T-helper 1 cell (primary cell): Measurements from ENCODE around the gene DIRAS1.
"Not testable (repeated sequence)": the region's sequence is repeated elsewhere in the genome, so short reads cannot be mapped to it uniquely, and the experiment has no call there.

Experiments
- DNase-seq, 5 donors: peaks; one replicate each; pipeline ENCODE4 v3.0.0-alpha.2; 2012 to 2020

Gene DIRAS1

DNA sequence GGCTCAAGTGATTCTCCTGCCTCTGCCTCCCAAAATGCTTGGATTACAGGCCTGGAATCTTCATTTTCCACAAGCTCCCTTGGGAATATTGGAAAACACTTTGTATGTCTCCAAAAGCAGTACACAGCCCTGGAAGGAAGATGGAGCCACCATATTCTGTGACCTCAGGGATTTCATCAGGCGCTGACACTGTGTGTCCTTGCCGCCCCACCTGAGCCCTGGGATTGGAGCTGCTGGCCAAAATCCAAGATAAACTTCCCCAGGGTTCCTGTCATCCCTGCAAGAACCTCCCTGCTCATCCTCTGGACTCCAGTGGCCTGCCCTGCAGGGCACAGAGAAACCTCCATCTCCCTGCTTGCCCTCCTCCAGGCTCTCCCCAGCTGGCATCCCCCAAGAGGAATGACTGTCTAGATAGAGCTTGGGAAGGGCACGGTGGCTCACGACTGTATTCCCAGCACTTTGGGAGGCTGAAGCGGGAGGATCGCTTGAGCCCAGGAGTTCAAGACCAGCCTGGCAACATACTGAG is 17.4 kb downstream of the DIRAS1 start:
- no peak for DNase-seq

DNA sequence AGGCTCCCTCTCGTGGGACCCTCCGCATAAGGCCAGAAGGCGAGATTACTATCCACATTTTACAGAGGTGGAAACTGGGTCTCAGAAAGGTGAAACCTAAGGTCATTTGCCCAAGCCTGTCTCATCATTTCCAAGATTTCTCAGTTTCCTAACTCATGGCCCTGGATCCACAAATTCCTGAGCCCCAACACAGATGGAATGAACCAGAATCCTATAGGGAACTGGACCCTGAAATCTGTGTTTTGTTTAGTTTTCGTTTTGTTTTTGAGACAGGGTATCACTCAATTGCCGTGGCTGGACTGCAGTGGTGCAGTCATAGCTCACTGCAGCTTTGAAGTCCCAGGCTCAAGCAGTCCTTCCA is 18.1 kb downstream of the DIRAS1 start:
- DNase-seq: no peak

DNA sequence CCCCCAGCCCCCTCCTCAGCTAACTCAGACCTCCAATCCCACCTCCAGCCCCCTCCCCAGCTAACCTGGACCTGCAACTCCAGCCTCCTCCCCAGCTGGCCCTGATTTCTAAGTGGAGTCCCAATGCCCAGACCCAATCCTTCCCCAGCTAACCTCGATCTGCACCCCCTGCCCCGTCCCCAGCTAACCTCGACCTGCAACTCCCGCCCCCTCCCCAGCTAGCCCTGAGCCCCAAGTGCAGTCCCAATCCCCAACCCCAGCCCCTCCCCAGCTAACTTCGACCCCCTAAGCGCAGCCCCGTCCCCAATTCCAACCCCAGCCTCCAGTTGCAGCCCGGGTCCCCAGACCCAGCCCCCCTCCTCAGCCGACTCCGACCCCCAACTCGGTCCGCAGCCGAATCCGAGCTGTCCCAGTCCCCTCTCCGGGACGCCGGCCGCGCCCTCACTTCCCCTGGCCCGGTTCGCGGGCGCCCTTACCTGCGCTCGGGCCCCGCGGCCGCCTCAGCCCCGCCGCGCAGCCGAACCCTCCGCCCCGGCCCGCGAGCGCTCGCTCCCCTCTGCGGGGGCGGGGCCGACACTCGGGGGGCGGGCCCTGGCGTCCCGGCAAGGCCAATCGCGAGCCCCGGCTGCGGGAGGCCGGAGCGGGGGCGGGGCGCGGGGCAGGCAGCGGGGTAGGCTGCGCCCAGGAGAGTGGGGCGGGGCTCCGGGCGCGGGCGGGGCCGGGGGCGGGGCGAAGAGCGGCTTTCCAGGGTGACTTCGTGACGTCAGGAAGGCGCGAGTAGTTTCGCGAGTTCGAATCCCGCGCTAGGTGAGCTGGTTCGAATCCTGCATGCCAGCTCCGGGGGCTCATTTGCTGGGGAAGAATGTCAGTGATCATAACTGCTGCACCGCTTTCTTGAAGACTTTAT is 18.7 kb downstream of the DIRAS1 start, which contains the start of gene GNG7:
Gene GNG7, minus strand, starts transcription at position 525 of the 907 bp plus-strand sequence. CDS start 182,006 bp downstream, outside the sequence.
- peak; percentile 86 to 97 (median 93) for DNase-seq

DNA sequence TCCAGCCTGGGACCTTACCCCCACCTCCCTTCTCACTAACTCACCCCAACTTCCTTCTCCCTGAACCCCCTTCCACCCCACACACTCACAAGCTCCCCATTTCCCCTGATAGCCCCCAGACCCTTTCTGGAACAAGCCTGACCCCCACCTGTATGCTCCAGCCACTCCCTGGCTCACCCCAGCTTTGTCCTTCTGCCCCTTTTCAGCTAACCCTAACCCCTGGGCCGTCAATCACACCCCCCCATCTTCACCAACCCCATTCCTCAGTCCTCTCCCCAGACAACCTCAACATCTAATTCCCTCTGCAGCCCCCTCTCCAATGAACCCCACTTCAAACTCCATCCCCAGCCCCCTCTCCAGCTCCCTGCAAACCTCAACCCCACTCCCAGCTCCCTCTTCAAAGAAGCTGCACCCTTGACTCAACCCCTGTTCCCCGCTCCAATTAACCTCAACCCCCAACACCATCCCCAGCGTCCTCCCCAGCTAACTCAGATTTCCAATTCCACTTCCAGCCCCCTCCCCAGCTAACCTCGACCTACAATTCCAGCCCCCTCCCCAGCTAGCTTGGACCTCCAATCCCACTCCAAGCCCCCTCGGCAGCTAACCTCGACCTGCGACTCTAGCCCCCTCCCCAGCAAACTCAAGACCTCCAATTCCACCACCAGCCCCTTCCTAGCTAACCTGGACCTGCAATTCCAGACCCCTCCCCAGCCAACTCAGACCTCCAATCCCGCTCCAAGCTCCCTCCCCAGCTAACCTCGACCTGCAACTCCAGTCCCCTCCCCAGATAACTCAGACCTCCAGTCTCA is 19.6 kb downstream of the DIRAS1 start:
- no peak for DNase-seq

DNA sequence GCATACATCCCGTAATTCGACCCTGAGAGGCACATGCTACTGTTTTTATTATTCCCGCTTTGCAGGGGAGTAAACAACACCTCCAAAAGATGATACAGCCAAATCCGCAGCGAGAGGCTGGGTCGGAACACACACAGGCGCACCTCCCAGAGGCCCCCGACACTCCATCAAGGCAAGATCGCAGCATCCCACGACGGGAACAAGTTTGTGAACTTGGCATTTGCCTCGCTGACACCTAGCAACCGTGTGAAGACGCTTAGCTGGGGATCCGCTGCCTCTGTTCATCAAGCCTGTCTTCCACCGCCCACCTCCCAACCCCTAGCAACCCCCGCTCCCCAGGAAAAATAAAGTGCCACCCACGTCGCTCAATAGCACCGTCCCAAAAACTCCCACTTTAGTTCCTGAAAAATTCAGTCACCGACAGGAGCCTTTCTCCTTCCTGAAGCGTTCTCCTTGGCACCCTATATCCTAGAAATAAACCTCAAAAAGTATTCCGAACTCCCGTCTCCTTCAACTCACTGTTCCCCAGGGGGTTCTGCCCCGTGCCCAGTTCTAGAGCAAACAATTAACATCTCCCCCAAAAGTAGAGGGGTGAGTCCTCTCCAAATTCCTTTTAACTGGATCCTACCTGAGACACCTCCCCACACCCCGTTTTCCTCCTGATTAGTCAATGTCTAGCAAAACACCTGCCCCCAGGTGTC is 20.4 kb downstream of the DIRAS1 start:
- no peak for DNase-seq

DNA sequence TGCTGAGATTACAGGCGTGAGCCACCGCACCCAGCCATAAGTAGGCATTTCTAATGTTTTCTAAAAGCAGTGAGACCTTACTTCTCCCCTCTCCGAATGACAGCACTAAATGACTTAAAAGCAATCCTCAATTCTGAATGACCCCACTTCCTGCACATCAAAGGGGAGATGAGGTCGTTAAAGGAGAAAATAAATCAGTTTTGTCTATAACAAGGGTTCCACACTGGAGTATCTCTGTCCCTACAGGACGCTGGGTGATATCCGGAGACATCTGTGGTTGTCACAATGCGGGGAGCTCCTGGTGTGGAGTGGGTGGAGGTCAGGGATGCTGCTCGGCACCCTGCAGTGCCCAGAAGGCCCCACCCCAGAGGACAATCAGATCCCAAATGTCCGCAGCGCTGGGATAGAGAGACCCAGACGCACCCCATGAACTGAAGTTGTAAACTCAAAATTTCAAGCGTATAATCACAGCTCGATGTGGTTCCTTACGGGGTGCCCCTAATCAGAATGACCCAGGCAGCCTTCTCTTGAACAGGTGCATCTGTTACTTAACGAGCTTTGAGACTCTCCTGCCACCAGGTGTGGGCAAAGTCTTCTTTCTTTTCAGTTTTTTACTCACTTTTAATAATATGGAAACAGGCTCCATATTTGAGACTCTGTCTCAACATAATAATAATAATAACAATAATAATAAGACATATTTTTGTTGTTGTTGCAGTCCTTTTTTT is 21.6 kb downstream of the DIRAS1 start:
- no peak for DNase-seq

DNA sequence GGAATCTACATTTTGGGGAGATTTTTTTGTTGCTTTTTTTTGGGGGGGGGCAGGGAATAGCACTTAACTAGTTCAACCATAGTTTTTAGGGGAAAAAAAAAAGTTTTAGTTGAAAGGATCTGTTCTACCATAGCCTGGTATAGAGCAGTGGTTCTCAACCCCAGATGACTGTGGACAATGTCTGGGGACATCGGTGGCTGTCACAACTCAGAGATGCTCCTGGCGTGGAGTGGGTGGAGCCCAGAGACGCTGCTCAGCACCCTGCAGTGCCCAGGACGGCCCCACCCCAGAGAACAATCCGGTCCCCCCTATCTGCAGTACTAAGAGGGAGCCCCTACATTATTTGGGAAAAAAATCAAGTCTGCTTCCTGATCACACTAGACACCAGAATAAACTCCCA is 27.0 kb downstream of the DIRAS1 start:
- DNase-seq: no peak

DNA sequence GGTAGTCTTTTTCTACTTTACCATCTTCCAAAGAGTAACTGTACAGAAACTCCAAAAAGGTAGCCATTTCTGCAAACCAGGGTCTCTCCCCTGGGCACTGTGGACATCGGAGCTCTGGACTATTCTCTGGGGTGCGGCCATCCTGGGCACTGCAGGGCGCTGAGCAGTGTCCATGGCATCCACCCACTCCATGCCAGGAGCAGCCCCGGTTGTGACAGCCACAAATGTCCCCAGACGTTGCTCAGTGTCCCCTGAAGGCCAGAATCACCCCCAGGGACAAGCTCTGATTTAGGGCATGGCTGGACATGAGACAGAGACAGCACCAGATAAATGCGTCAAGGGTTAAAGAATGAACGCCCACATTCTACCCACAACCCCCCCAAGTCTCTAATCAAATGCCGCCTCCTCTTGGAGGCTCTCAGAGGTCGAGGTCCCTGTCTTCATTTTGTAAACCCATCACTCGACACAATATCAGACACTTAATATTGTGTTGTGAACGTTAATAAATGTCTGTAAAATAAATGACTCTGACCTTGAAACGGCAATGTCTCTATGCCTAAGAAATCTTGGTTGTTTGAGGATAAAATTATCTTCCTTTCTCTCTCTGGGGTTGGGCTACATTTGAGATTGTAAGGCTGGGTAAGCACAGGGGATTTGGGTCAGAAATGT is 27.5 kb downstream of the DIRAS1 start:
- no peak for DNase-seq

DNA sequence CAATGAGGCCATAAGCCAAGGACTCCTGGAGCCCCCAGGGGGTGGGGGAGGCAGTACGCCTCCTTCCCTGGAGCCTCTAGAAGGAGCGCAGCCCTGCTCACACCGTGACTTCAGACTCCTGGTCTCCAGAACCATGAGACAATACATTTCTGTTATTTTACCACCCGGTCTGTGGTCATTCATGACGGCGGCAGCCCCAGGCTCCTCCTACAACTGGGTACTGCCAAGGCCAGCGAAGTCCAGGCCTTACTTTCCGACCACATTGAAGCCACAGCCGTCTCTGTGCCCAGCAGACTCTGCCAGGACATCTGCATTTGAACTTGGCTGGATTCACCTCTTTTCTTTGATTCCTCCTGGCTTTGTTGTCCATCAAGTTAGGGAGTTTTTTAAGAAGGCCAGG is 29.2 kb downstream of the DIRAS1 start:
- DNase-seq: no peak

DNA sequence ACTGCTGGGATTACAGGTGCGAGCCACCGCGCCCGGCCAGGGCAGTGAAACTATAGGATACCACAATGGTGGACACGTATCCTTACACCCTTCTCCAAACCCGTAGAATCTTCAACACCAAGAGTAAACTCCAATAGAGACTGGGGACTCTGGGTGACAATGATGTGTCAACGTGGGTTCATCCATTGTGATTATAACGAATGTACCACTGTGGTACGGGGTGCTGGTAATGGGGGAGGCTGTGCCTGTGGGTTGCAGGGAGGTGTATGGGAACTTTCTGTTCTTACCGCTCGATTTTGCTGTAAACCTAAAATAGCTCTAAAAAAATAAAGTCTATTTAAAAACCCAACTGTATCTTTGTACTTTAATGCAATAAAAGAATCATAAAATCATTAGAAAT is 30.3 kb downstream of the DIRAS1 start:
- DNase-seq: no peak

DNA sequence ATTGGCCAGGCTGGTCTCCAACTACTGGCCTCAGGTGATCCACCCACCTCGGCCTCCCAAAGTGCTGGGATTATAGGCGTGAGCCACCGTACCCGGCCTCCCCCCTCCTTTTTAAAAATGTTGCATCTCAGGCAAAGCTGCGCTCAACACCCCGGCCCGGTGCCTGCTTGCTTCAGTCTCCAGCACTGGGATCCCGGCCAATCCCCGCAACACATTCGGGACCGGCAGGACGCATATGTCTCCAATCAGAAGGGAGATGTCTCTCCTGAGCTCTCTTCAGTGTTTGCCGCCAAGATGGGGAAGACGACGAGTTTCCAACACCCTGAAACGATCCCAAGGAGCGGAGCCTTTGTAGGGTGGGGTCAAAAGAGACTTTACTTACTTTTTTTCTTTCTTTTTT is 34.8 kb downstream of the DIRAS1 start:
- no peak for DNase-seq

DNA sequence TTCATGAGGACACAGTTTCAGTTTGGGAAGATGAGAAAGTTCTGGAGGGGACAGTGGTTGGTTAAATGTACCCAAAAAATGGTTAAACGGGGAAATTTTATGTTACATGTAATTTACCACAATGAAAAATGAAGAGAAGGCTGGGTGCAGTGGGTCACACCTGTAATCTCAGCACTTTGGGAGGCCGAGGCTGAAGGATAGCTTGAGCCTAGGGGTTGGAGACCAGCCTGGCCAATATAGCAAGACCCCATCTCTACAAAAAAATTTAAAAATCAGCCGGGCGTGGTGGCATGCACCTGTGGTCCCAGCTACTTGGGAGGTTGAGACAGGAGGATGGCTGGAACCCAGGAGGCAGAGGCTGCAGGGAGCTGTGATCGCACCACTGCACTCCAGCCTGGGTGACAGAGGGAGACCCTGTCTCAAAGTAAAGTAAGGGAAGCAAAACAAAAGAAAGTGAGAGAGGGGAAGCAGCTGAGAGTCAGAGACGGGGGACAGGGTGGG is 35.9 kb downstream of the DIRAS1 start:
- DNase-seq: no peak

DNA sequence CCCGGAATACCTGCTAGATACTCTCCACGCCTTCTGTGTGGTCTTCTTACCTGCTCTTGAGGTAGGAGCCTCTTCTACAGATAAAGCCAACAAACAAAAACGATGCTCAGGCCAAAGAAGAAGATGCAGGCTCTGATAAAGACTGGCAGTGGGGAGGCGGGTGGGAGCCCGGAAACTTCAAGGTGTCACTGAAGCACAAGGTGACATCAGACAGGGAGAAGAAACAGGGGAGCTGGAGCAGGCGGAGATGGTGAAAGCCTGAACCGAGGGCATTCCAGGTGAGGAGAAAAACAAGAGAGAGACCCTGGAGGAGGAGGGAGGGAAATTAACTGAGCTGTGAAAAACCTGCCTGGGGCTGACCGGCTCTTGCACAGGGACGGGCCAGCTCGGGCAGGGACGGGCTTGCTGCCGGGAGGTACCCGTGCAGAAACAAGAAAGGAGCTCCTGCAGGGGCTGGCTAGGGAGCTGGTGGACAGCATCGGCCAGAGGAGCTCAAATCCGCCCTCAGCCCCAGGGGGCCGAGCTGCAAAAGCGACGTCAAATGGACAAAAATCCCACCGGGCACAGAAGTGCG is 37.7 kb downstream of the DIRAS1 start:
- no peak for DNase-seq

DNA sequence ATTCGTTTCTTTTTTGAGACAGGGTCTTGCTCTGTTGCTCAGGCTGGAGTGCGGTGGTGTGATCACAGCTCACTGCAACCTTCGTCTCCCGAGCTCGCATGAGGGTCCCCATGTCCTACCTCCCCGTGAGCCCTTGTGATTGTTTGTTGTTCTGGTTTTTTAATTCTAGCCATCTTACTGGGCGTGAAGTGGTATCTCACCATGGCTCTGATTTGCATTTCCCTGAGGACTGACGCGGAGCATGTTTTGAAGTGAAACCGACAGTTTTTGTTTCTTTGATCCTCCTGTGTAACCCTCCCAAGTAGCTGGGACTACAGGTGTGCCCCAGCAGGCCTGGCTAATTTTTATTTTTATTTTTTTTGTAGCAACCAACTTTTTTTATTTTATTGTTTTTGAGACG is 40.4 kb downstream of the DIRAS1 start:
- no peak for DNase-seq

DNA sequence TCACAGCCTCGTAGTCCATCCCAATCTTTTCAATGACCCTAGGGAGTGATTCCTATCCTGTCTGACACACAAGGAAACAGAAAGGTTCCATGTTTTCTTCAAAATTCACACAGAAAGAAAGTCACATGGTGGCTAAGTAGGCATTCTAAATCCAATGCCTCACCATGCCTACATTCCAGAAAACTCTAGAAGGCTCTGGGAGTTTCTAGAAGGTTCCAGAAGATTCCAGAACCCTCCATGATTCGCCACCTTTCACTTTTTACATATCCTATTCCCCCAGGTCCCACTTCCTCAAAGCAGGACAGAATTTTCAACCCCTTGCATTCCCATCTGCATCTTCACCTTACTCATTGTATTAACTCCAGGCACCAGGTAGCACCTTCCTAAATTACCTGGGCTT is 41.7 kb downstream of the DIRAS1 start:
- no peak for DNase-seq

DNA sequence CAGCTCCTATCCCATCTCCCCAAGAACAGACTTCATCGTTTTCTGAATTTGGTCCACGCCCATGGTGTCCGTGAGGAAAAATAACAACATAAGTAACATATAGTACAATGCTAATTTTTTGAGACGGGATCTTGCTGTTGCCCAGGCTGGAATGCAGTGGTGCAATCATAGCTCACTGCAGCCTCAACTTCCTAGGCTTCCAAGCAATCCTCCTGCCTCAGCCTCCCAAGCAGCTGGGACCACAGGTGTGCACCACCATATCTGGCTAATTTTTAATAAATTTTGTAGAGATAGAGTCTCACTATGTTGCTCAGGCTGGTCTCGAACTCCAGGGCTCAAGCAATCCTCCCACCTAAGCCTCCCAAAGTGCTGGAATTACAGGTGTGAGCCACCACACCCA is 42.2 kb downstream of the DIRAS1 start:
- not testable (repeated sequence) for DNase-seq

DNA sequence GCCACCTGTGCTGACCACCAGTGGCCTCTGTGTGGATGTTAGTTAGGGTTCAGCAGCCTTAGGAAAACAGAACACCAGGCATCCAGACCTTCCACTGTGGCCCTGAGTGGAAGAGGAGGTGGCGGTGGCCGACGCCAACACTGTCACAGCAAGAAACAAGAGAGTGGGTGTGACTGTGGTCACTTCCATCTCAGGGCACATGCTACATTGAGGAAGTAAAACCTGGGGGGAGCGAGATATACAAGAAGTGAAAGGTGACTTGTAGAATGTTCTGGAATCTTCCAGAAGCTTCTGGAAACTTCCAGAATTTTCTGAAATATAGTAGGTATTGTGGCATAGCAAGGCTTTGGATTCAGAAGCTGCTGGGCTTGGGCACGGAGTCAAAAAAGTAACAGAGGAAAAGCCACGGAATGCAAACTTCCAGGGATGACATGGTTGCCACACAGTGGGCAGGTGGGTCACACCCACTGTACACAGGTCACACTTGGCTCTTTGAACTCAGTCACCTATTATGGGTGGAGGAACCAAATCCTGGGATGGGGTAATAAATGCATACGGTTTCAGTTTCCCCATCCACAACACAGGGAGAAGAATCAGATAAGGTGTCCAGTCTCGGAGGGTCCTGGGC is 43.0 kb downstream of the DIRAS1 start:
- no peak for DNase-seq

DNA sequence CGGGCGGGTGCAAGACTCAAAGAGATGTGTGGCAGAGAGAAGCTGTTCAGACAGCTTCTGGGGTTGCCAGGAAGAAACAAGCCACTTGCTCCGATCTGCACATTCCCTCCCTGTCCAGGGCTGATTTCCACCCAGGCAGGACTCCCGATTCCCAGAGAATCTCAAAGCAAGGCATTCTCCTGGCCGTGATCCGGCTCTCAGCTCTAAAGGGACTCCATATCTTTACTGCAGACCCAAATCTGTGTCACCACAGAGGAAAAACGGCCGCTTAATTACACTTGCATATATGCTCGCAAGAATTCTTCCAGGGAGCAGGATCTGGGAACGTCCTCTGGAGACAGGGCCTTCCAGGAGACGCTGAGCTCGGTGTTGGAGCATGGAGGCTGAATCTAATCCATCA is 44.3 kb downstream of the DIRAS1 start:
- DNase-seq: no peak

DNA sequence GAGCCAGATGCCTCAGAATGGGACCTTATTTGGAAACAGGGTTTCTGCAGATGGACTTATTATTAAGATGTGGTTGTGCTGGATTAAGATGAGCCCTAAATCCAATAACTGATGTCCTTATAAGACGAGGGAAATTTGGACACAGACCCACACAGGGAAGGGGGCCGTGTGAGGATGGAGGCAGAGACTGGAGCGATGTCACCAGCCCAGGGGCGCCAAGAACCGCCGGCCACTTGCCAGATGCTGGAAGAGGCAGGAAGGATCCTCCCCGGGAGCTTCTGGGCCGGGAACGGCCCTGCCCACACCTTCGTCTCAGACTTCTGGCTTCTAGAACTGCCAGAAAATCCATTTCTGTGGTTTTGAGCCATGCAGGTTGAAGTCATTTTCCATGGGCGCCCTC is 45.3 kb downstream of the DIRAS1 start:
- DNase-seq: no peak

DNA sequence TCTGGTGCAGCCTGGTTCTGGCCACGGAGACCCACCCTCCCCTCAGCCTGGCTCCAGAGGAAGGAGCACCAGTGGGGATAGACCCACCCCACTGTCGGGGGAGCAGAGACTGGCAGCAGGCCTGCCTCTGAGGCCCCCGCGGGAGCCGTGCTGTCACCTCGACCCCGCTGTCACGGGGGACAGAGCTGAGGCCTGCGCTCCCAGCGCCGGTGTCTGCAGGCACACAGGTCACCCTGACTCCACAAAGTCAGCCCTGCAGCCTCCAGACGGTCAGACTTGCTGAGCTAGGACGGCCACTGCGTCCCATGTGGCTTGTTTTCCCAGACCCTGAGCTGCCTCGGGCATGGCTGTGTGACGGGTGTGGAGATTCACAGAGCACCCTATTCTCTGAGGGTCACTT is 51.0 kb downstream of the DIRAS1 start:
- no peak for DNase-seq
